Activated CD4-positive, alpha-beta T cell treated with anti-CD3 and anti-CD28 coated beads for 36 hours (primary cell): ENCODE results near the gene TLR10. TPM values are rescaled to one million over a fixed set of nuclear protein-coding genes. Genes with fewer than 3 reads are reported as not detected.

ENCODE experiments used
- ATAC-seq: fragments of 200-7000 bp; cut with Tn5 transposase; one replicate; pipeline ENCODE4 v1.10.0; 2021; ENCODE audit warnings: mild to moderate bottlenecking, moderate library complexity
- CTCF ChIA-PET: fragments of 350-600 bp; sonication (Branson Sonifier 250); formaldehyde crosslinking; loops from one replicate; lab custom pipeline; 2021; ENCODE audit warnings: antibody characterized with exemption; lab: Charles Lee
- POLR2A ChIA-PET: fragments of 350-600 bp; sonication (Branson Sonifier 250); formaldehyde crosslinking; loops from one replicate; lab custom pipeline; 2021; ENCODE audit warnings: antibody characterized with exemption, inconsistent platforms; lab: Charles Lee
- DNase-seq: peaks from one replicate; pipeline ENCODE4 v3.0.0-alpha.2; 2020
- H3K27ac Mint-ChIP-seq: one replicate; pipeline ENCODE4 v1.8.0; 2021; ENCODE audit warnings: mixed read lengths
- H3K27me3 Mint-ChIP-seq: one replicate; pipeline ENCODE4 v1.8.0; 2021; ENCODE audit warnings: mixed read lengths
- H3K36me3 Mint-ChIP-seq: one replicate; pipeline ENCODE4 v1.8.0; 2021; ENCODE audit warnings: low read depth, mixed read lengths
- H3K4me1 Mint-ChIP-seq: one replicate; pipeline ENCODE4 v1.8.0; 2021; ENCODE audit warnings: mixed read lengths
- H3K4me3 Mint-ChIP-seq: one replicate; pipeline ENCODE4 v1.8.0; 2021; ENCODE audit warnings: mild to moderate bottlenecking, moderate library complexity, mixed read lengths
- H3K9me3 Mint-ChIP-seq: one replicate; pipeline ENCODE4 v1.8.0; 2021; ENCODE audit warnings: low read depth, mixed read lengths
- intact Hi-C, 2 experiments: fragments of 100-400 bp; cut with DNase I in 1 of 2; cut with micrococcal nuclease in 1 of 2; formaldehyde crosslinking; loops; one replicate each; pipeline versions ENCODE4 v1.14.2 to v1.15.1; 2022 to 2024; cut with DNase I, micrococcal nuclease
- total RNA-seq, 2 experiments: library from RNA; stranded (reverse); gene quantifications; one replicate each; pipeline ENCODE4 v1.2.3, GENCODE V29; 2021

TLR10 gene
- total RNA-seq, 2 experiments from 2014 or later: not detected

DNA sequence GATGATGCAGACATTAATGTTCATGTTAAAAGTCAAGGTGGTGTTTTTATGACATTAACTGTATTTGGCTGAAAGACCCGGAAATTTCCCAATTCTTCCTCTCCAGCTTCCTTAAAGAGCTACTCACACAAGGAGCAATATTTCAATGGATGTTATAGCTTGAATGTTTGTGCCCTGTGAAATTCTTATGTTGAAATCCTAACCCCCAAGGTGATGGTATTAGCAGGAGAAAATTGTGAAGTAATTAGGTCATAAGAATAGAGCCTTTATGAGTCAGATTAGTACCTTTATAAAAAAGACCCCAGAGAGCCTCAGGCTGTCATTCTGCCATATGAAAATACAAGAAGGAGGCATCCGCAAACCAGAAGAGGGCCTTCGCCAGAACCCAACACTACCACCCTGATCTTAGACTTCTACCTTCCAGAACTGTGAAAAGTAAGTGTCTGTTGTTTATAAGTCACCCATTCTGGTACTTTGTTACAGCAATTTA lies 18.2 kb upstream of the TLR10 start:
- intact Hi-C loops: no loop called here
- DNase-seq: no peak
- peaks cover 42% of the 10 kb centered on the region for H3K36me3 Mint-ChIP-seq
- peaks cover 30% of the 10 kb centered on the region for H3K9me3 Mint-ChIP-seq
- POLR2A ChIA-PET: no interaction called here
- no peak overlapping the region for H3K4me3 Mint-ChIP-seq
- no peaks in the 10 kb centered on the region for H3K27me3 Mint-ChIP-seq
- CTCF ChIA-PET: interaction anchor here (0.8 to 1.2 kb wide), 2 partner anchors 19 to 722 kb away, joined by 3 to 6 read pairs; partner anchors contain the start of gene TLR10
- peaks cover 23% of the 10 kb centered on the region for H3K4me1 Mint-ChIP-seq
- ATAC-seq: no peak
- no peak overlapping the region for H3K27ac Mint-ChIP-seq

DNA sequence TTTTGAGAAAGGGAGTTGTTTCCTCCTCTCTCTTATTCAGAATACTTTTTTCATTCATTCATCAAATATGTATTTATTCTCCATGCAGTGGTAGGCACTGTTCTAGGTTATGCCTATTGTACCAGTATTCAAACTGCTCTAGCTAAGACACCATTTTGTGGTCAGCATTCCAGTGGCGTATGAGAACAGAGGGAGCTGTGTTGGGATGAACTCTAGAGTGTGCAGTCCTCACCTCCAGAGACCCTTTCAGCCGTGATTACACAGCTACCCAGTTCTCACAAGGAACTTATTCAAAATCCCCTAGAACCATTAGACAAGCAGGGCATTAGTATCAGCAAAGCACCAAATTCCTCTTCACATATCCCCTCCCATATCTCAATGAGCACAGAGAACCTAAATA lies 17.6 kb upstream of the TLR10 start:
- intact Hi-C loops: no loop called here
- no peak overlapping the region for H3K27ac Mint-ChIP-seq
- POLR2A ChIA-PET: no interaction called here
- H3K9me3 Mint-ChIP-seq: peaks cover 36% of the 10 kb centered on the region
- peaks cover 42% of the 10 kb centered on the region for H3K36me3 Mint-ChIP-seq
- CTCF ChIA-PET: interaction anchor here (0.8 to 1.2 kb wide), 2 partner anchors 18 to 722 kb away, joined by 3 to 6 read pairs; partner anchors contain the start of gene TLR10
- H3K27me3 Mint-ChIP-seq: no peaks in the 10 kb centered on the region
- ATAC-seq (no peak), DNase-seq (no peak)
- H3K4me1 Mint-ChIP-seq: peaks cover 17% of the 10 kb centered on the region
- no peak overlapping the region for H3K4me3 Mint-ChIP-seq

DNA sequence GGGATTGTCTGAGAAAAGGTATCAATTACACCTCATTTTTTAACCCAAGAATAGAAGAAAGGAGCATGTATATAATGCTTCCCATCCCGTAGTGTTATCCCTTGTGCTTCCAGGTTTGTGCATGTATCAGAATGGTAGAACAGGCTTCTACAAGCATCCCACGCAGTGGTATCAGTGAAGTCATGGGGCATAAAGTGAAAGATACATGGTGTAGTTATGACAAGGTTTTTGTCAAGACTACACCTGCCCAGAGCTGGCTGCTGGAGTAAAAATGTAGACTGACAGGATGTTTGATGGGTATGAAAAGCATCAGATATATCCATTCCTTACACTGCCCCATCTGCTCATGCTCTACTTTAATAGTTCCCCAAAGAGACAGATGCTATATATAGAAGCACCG lies 12.3 kb upstream of the TLR10 start:
- no peak overlapping the region for H3K4me3 Mint-ChIP-seq
- ATAC-seq: no peak
- CTCF ChIA-PET: interaction anchor here (0.6 to 1.6 kb wide), 6 partner anchors 9 to 238 kb away, joined by 3 to 9 read pairs (median 4); partner anchors contain the start of genes TLR1 and TLR10
- H3K4me1 Mint-ChIP-seq: no peaks in the 10 kb centered on the region
- no peak for DNase-seq
- intact Hi-C loops: no loop called here
- peaks cover 35% of the 10 kb centered on the region for H3K9me3 Mint-ChIP-seq
- POLR2A ChIA-PET: no interaction called here
- no peak overlapping the region for H3K27ac Mint-ChIP-seq
- no peaks in the 10 kb centered on the region for H3K27me3 Mint-ChIP-seq
- H3K36me3 Mint-ChIP-seq: peaks cover 25% of the 10 kb centered on the region

DNA sequence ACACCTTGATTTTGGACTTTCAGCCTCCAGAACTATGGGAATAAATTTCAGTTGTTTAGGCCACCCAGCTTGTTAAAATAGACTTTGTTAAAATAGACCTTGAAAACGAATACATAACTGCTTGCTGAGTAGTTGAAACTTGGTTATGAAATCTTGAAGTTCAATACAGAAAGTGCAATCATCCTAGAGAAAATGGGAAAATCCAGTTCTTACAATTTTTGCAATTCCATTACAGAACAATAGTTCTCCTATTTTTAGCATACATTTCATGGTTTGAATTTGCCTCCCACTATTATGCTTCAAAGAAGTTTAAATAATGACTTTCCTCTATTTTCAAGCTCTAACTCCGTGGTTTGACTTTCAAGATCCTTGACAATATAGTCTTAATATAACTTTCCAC lies 11.3 kb upstream of the TLR10 start:
- H3K27ac Mint-ChIP-seq: no peak overlapping the region
- intact Hi-C loops: no loop called here
- ATAC-seq: no peak
- no peaks in the 10 kb centered on the region for H3K27me3 Mint-ChIP-seq
- H3K9me3 Mint-ChIP-seq: peaks cover 31% of the 10 kb centered on the region
- CTCF ChIA-PET: interaction anchor here (0.9 to 1.6 kb wide), 3 partner anchors 10 to 67 kb away, joined by 5 to 9 read pairs (median 5); partner anchors contain the start of genes TLR1 and TLR10
- POLR2A ChIA-PET: no interaction called here
- H3K36me3 Mint-ChIP-seq: peaks cover 15% of the 10 kb centered on the region
- no peaks in the 10 kb centered on the region for H3K4me1 Mint-ChIP-seq
- no peak for DNase-seq
- no peak overlapping the region for H3K4me3 Mint-ChIP-seq

DNA sequence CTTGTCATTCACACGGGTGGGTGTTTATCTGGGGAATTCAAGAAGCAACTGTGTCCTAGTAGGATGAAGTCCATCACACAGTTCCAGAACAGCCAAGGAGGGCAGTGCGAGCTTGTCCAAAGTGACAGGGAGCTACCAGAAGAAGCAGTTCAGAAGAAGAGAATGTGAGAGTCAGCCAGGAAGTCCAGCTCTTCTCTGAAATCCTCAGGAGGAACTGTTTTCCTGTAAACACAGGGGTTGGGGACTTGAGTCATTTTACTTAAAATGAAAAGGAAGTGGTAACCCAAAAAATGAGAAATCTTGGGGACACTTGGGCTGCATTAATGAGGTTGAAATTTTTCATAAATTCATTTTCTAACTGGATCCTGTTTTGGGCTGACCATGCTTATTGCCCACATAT lies 8.2 kb upstream of the TLR10 start:
- H3K4me3 Mint-ChIP-seq: no peak overlapping the region
- peaks cover 7% of the 10 kb centered on the region for H3K36me3 Mint-ChIP-seq
- POLR2A ChIA-PET: interaction anchor here (0.7 kb wide), 1 partner anchor 50 kb away, joined by 3 read pairs; no protein-coding TSS in a partner anchor
- no peaks in the 10 kb centered on the region for H3K27me3 Mint-ChIP-seq
- no peak for ATAC-seq
- intact Hi-C loops: no loop called here
- CTCF ChIA-PET: interaction anchor here (0.6 to 2.8 kb wide), 7 partner anchors 8 to 264 kb away, joined by 3 to 10 read pairs (median 4); partner anchors contain the start of genes TLR1 and TLR10
- no peak for DNase-seq
- H3K4me1 Mint-ChIP-seq: no peaks in the 10 kb centered on the region
- H3K27ac Mint-ChIP-seq: no peak overlapping the region
- peaks cover 23% of the 10 kb centered on the region for H3K9me3 Mint-ChIP-seq

DNA sequence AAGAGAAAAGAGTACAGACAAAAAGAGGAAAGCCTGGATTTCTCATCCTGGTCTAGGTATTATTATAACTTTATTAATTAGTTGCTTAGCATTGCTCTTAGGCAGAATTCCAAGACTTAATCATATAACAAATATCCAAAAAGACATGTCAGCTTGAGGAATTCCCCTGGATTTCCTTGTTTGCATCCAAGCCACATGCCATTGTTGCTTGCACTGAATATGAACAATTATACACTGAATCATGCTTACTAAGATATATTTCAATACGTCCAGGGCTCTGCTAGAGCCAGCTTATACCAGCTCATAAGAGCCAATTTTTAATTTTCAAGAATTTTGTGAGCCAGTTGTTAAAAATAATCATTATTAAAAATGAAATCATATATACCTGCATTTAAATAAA lies 5.5 kb upstream of the TLR10 start:
- ATAC-seq (no peak), DNase-seq (no peak)
- Mint-ChIP-seq H3K27ac (no peak overlapping the region), H3K36me3 (no peaks in the 10 kb centered on the region), H3K4me3 (no peak overlapping the region), H3K27me3 (no peaks in the 10 kb centered on the region), H3K9me3 (peaks cover 5% of the 10 kb centered on the region), H3K4me1 (no peaks in the 10 kb centered on the region)
- ChIA-PET POLR2A (no interaction called here), CTCF (interaction anchor here (1.2 to 2.7 kb wide), 2 partner anchors 15 to 29 kb away, joined by 8 to 10 read pairs; partner anchors contain the start of gene TLR1)
- intact Hi-C loops: no loop called here

DNA sequence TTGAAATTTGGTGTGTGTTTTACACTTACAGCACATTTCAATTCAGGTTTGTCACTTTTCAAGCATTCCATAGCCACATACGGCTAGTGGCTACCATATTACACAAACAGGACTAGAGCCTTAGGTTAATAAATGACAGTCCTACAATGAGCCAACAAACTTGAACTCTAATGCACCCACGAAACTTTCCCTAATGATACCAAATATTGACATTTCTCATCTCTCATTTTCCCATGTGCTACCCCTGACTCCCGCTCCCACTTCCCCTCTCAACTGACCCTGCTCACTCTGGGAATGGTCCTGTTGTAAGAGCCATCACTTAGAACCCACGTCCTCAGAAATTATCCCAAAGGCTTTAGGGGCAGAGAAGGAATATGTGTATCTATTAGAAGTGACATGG lies 4.9 kb upstream of the TLR10 start:
- H3K36me3 Mint-ChIP-seq: no peaks in the 10 kb centered on the region
- intact Hi-C loops: no loop called here
- H3K4me1 Mint-ChIP-seq: peaks cover 1% of the 10 kb centered on the region
- DNase-seq (no peak), ATAC-seq (no peak)
- no peak overlapping the region for H3K4me3 Mint-ChIP-seq
- peaks cover 2% of the 10 kb centered on the region for H3K9me3 Mint-ChIP-seq
- ChIA-PET CTCF (no interaction called here), POLR2A (no interaction called here)
- H3K27me3 Mint-ChIP-seq: no peaks in the 10 kb centered on the region
- H3K27ac Mint-ChIP-seq: no peak overlapping the region

DNA sequence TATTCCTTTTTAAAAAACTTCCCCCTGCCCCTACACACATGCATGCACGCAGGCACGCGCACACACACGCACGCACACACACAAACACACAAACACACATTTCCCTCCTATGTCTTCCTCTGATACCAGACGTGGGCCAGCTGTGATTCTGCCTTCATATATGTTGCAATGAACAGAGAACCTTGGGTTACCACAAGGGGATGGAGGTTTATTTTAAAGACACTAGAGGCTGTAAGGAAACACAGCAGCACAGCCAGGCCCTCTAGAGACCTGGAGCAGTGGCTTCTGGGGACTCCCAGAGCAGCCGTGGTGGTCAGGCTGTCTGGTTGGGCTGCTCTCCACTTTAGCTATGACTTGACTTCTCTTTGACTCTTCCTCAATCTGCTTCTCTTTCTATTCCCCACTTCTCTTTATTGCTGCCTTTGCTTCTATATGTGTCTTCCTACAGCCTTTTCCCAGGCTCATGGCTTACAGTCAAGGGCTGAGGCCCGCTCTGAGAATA lies 3.2 kb upstream of the TLR10 start:
- no peak for DNase-seq
- Mint-ChIP-seq H3K27me3 (no peaks in the 10 kb centered on the region), H3K27ac (no peak overlapping the region), H3K4me1 (peaks cover 5% of the 10 kb centered on the region), H3K4me3 (no peak overlapping the region), H3K9me3 (peaks cover 2% of the 10 kb centered on the region), H3K36me3 (no peaks in the 10 kb centered on the region)
- POLR2A ChIA-PET: no interaction called here
- CTCF ChIA-PET: interaction anchor here (0.8 to 3.1 kb wide), 2 partner anchors 18 to 26 kb away, joined by 3 to 19 read pairs; partner anchors contain the start of gene TLR1
- ATAC-seq: no peak
- intact Hi-C loops: no loop called here

DNA sequence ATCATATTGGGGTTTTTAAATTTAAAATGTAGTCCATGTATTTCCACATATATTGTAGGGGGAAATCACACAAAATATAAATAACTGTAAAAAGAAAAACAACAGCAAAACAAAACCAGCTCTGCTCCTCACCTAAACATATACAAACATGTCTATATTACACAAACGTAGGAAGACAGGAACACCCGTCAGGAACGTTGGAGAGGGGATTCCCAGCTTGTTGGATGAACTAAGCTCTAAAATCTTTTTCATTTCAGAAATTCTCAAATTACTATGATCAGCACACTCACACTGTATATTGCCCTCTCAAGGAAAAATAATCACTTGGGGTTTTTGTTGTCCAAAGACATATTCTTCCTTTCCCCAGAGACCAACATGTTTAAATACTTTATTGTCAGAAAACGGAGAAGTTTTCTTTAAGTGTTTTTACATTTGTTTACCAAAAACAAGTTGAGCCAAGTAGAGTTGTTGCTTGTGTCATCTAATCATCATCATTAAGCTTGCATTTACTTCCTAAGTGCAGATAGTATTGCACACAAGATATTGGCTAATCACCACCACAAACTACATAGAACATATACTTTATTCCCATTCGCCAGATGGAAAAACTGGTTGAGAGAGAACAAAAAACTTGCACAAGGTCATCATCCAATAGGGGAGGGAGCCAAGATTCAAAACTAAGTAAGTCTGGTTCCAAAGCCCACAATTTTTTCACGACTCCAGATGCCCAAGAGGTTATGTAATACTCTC lies 2.4 kb upstream of the TLR10 start:
- POLR2A ChIA-PET: no interaction called here
- Mint-ChIP-seq H3K36me3 (no peaks in the 10 kb centered on the region), H3K9me3 (peaks cover 2% of the 10 kb centered on the region), H3K4me1 (peaks cover 5% of the 10 kb centered on the region), H3K27ac (no peak overlapping the region), H3K27me3 (no peaks in the 10 kb centered on the region), H3K4me3 (no peak overlapping the region)
- ATAC-seq: no peak
- no peak for DNase-seq
- intact Hi-C loops: no loop called here
- CTCF ChIA-PET: interaction anchor here (0.5 to 3.1 kb wide), 4 partner anchors 19 to 605 kb away, joined by 3 to 19 read pairs (median 4); no protein-coding TSS in a partner anchor

DNA sequence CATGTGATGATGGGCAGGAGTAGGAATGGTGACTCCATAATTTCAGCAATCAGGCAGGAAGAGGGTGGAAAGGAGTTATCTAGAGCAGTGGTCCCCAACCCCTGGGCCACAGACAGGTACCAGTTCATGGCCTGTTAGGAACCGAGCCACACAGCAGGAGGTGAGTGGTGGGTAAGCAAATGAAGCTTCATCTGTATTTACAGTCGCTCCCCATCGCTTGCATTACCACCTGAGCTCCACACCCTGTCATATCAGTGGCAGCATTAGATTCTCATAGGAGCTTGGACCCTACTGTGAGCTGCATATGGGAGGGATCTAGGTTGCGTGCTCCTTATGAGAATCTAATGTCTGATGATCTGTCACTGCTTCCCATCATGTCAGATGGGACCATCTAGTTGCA lies 1.4 kb upstream of the TLR10 start:
- Mint-ChIP-seq H3K4me3 (no peak overlapping the region), H3K27ac (no peak overlapping the region), H3K36me3 (no peaks in the 10 kb centered on the region), H3K9me3 (no peaks in the 10 kb centered on the region), H3K27me3 (no peaks in the 10 kb centered on the region), H3K4me1 (peaks cover 5% of the 10 kb centered on the region)
- ATAC-seq: no peak
- POLR2A ChIA-PET: no interaction called here
- no peak for DNase-seq
- intact Hi-C loops: no loop called here
- CTCF ChIA-PET: interaction anchor here (3.1 kb wide), 1 partner anchor 25 kb away, joined by 19 read pairs; no protein-coding TSS in a partner anchor

DNA sequence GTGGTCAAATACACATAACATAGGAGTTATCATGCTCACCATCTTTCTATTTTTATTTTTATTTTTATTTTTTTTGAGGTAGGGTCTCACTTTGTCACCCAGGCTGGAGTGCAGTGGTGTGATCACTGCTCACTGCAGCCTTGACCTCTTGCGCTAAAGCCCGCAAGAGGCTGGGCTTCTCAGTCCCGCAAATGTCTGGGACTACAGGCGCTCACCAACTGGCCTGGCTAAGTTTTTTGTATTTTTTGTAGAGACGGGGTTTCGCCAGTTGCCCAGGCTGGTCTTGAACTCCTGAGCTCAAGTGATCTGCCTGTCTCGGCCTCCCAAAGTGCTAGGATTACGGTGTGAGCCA lies 295 bp upstream of the TLR10 start:
- ATAC-seq (no peak), DNase-seq (no peak)
- CTCF ChIA-PET: interaction anchor here (0.6 to 4.1 kb wide), 31 partner anchors 9 to 606 kb away, joined by 3 to 99 read pairs (median 5); partner anchors contain the start of genes TLR1 and TLR6
- POLR2A ChIA-PET: interaction anchor here (0.7 to 1.0 kb wide), 2 partner anchors 23 to 602 kb away, joined by 3 read pairs; no protein-coding TSS in a partner anchor
- Mint-ChIP-seq H3K4me1 (peaks cover 5% of the 10 kb centered on the region), H3K27me3 (no peaks in the 10 kb centered on the region), H3K27ac (no peak overlapping the region), H3K4me3 (no peak overlapping the region), H3K9me3 (no peaks in the 10 kb centered on the region), H3K36me3 (no peaks in the 10 kb centered on the region)
- intact Hi-C loops: loop anchor here in 1 of 2 experiments (1.0 kb wide), 2 partner anchors 24 to 604 kb away; no protein-coding TSS in a partner anchor
